OCI-LY1 (cell line): ENCODE measurements around the gene LRCH1.

Source experiments
- H2AFZ ChIP-seq: fragments of 200-600 bp; sonication (generic), shearing (Covaris generic); 2 replicates; pipeline ENCODE4 v1.6.0; 2014; ENCODE audit warnings: antibody characterized with exemption, mild to moderate bottlenecking, low read length
- H3F3A ChIP-seq: fragments of 200-600 bp; sonication (generic), shearing (Covaris generic); 2 replicates; pipeline ENCODE4 v1.6.0; 2014; ENCODE audit warnings: mild to moderate bottlenecking, antibody characterized with exemption, low read length, moderate library complexity; ENCODE audit not compliant: insufficient read depth
- H3K27ac ChIP-seq: fragments of 200-600 bp; sonication (generic); 2 replicates; pipeline ENCODE4 v1.5.1; 2014; ENCODE audit warnings: low read length, mixed run types, mild to moderate bottlenecking, low read depth; ENCODE audit not compliant: poor library complexity, severe bottlenecking
- H3K27me3 ChIP-seq: fragments of 200-600 bp; sonication (generic); 2 replicates; pipeline ENCODE4 v1.6.0; 2014; ENCODE audit warnings: antibody characterized with exemption, mild to moderate bottlenecking, low read length, moderate library complexity; ENCODE audit not compliant: insufficient read depth
- H3K36me3 ChIP-seq: fragments of 200-600 bp; sonication (generic); 2 replicates; pipeline ENCODE4 v1.6.1; 2014; ENCODE audit warnings: mild to moderate bottlenecking, antibody characterized with exemption, low read length, moderate library complexity, mixed read lengths; ENCODE audit not compliant: insufficient read depth
- H3K4me1 ChIP-seq: fragments of 200-600 bp; sonication (generic); 2 replicates; pipeline ENCODE4 v1.5.1; 2014; ENCODE audit warnings: mild to moderate bottlenecking, low read length, moderate library complexity; ENCODE audit not compliant: insufficient read depth, severe bottlenecking
- H3K4me2 ChIP-seq: fragments of 200-600 bp; sonication (generic), shearing (Covaris generic); 2 replicates; pipeline ENCODE4 v1.6.1; 2014; ENCODE audit warnings: low read length
- H3K4me3 ChIP-seq: fragments of 200-600 bp; sonication (generic); 2 replicates; pipeline ENCODE4 v1.5.1; 2014; ENCODE audit warnings: low read length, low read depth, mild to moderate bottlenecking, mixed read lengths; ENCODE audit not compliant: poor library complexity, severe bottlenecking
- H3K79me2 ChIP-seq: fragments of 200-600 bp; shearing (Covaris generic); 2 replicates; pipeline ENCODE4 v1.6.1; 2016; ENCODE audit warnings: mixed run types, low read length, mixed read lengths; ENCODE audit not compliant: insufficient read depth
- H3K9ac ChIP-seq: fragments of 200-600 bp; sonication (generic), shearing (Covaris generic); 2 replicates; pipeline ENCODE4 v1.6.1; 2014; ENCODE audit warnings: mild to moderate bottlenecking, low read length, mixed read lengths
- H3K9me2 ChIP-seq: fragments of 200-600 bp; sonication (generic), shearing (Covaris generic); 2 replicates; pipeline ENCODE4 v1.6.1; 2014; ENCODE audit warnings: low read depth, mild to moderate bottlenecking, low read length, mixed read lengths
- H3K9me3 ChIP-seq: fragments of 200-600 bp; shearing (Covaris generic); 2 replicates; pipeline ENCODE4 v1.6.1; 2014; ENCODE audit warnings: low read length, mixed read lengths
- H4K20me1 ChIP-seq: fragments of 200-600 bp; sonication (generic), shearing (Covaris generic); 2 replicates; pipeline ENCODE4 v1.6.0; 2016; ENCODE audit warnings: mild to moderate bottlenecking, low read length; ENCODE audit not compliant: insufficient read depth
- CTCF ChIP-seq: fragments of 200-600 bp; sonication (generic), shearing (Covaris generic); IDR thresholded peaks from 2 replicates; pipeline ENCODE4 v1.5.1; 2017; ENCODE audit warnings: mild to moderate bottlenecking, antibody characterized with exemption, low read length, moderate library complexity, mixed read lengths
- EZH2 ChIP-seq: fragments of 200-600 bp; sonication (generic), shearing (Covaris generic); IDR thresholded peaks from 2 replicates; pipeline ENCODE4 v1.8.0; 2017; ENCODE audit warnings: borderline replicate concordance, mixed run types, mild to moderate bottlenecking, antibody characterized with exemption, low read length, moderate library complexity, mixed read lengths

The LRCH1 gene

GRCh38 chr13:46519182-46519581, 33.8 kb upstream of the LRCH1 start:
- TF ChIP-seq EZH2 (no peak), CTCF (no peak)
- Histone ChIP-seq H3K9me2 (no peaks in the 10 kb centered on the region), H3K9me3 (no peaks in the 10 kb centered on the region), H3K27me3 (no peaks in the 10 kb centered on the region; the same call in 1 of the 2 replicates), H3K4me2 (no peak overlapping the region), H3K79me2 (no peaks in the 10 kb centered on the region), H3K27ac (no peak overlapping the region), H4K20me1 (no peaks in the 10 kb centered on the region), H3K4me1 (no peaks in the 10 kb centered on the region), H3K36me3 (no peaks in the 10 kb centered on the region), H3F3A (no peaks in the 10 kb centered on the region), H3K9ac (no peak overlapping the region), H3K4me3 (no peak overlapping the region), H2AFZ (no peak overlapping the region)

- H2AFZ ChIP-seq: no peak overlapping the region
- no peak overlapping the region for H3K4me2 ChIP-seq
- no peak overlapping the region for H3K4me3 ChIP-seq
- H3F3A ChIP-seq: no peaks in the 10 kb centered on the region
- H3K36me3 ChIP-seq: no peaks in the 10 kb centered on the region
- H3K27ac ChIP-seq: no peak overlapping the region
- no peak overlapping the region for H3K9ac ChIP-seq
- H3K9me2 ChIP-seq: no peaks in the 10 kb centered on the region
- H4K20me1 ChIP-seq: no peaks in the 10 kb centered on the region
- TF ChIP-seq CTCF (no peak), EZH2 (no peak)
- no peaks in the 10 kb centered on the region for H3K4me1 ChIP-seq
- no peaks in the 10 kb centered on the region for H3K79me2 ChIP-seq
- H3K9me3 ChIP-seq: no peaks in the 10 kb centered on the region
- H3K27me3 ChIP-seq: no peaks in the 10 kb centered on the region; the same call in 1 of the 2 replicates
These were observed 32.8 kb upstream of the LRCH1 start for GRCh38 chr13:46520166-46520565.

DNA sequence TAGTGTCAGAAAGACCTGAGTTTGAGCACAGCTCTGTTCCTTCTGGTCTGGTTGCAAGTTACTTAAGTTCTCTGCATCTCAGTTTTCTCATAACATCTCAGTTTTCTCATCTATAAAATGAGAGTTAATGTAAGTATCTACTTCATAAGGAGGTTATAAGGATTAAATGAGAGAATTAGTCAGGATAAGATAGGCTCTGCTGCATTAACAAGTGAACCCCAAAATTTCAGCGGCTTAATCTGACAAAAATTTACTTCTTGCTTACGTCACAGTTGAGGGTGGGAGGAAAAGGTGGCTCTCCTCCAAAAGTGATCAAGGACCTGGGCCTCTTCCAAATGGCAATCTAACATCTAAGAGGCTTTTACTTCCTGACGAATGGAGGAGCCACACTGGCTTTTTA, 31.5 kb upstream of the LRCH1 start:
- Histone ChIP-seq H2AFZ (no peak overlapping the region), H4K20me1 (no peaks in the 10 kb centered on the region), H3K79me2 (no peaks in the 10 kb centered on the region), H3F3A (no peaks in the 10 kb centered on the region), H3K4me3 (no peak overlapping the region), H3K9me2 (no peaks in the 10 kb centered on the region), H3K4me1 (no peaks in the 10 kb centered on the region), H3K9ac (no peak overlapping the region), H3K27ac (no peak overlapping the region), H3K36me3 (no peaks in the 10 kb centered on the region), H3K9me3 (no peaks in the 10 kb centered on the region), H3K4me2 (no peak overlapping the region), H3K27me3 (no peaks in the 10 kb centered on the region; the same call in 1 of the 2 replicates)
- no peak for TF ChIP-seq EZH2
- no peak for TF ChIP-seq CTCF
